Heart left ventricle (tissue), 16 donors: ENCODE measurements around the gene PSRC1. TPM values are rescaled to one million over a fixed set of nuclear protein-coding genes. Genes with fewer than 3 reads are reported as not detected.

Source experiments
- ATAC-seq, 4 donors: fragments of 200-7000 bp; cut with Tn5 transposase; one replicate each; pipeline ENCODE4 v1.9.1; 2020 to 2022; ENCODE audit warnings: moderate library complexity in 4 of 4, mild to moderate bottlenecking in 3 of 4, moderate number of reproducible peaks in 1 of 4
- DNase-seq, 5 donors: peaks; one replicate each; pipeline ENCODE4 v3.0.0-alpha.2; 2020
- H3K27ac ChIP-seq, 12 donors: fragments of 200-600 bp; sonication (generic) in 4 of 12; one replicate each; pipeline versions ENCODE4 v1.5.0 to v1.8.0; 2016 to 2022; ENCODE audit warnings: mild to moderate bottlenecking in 2 of 12
- H3K27me3 ChIP-seq, 9 donors: fragments of 200-600 bp; sonication (generic) in 2 of 9; one replicate each; pipeline versions ENCODE4 v1.5.1 to v1.8.0; 2016 to 2022; ENCODE audit warnings: mild to moderate bottlenecking in 3 of 9
- H3K36me3 ChIP-seq, 9 donors: fragments of 200-600 bp; sonication (generic) in 2 of 9; one replicate each; pipeline versions ENCODE4 v1.5.0 to v1.8.0; 2018 to 2022; ENCODE audit warnings: mild to moderate bottlenecking in 2 of 9
- H3K4me1 ChIP-seq, 12 donors: fragments of 200-600 bp; sonication (generic) in 4 of 12; one replicate each; pipeline versions ENCODE4 v1.5.0 to v1.8.0; 2016 to 2022; ENCODE audit warnings: mild to moderate bottlenecking in 3 of 12
- H3K4me3 ChIP-seq, 12 donors: fragments of 200-600 bp; sonication (generic) in 4 of 12; one replicate each; pipeline versions ENCODE4 v1.5.0 to v1.8.0; 2017 to 2022; ENCODE audit warnings: mild to moderate bottlenecking in 9 of 12, moderate library complexity in 4 of 12
- H3K9me3 ChIP-seq, 12 donors: fragments of 200-600 bp; sonication (generic) in 4 of 12; one replicate each; pipeline versions ENCODE4 v1.5.0 to v1.8.0; 2016 to 2022; ENCODE audit warnings: mild to moderate bottlenecking in 1 of 12
- POLR2A ChIP-seq, 2 donors: fragments of 450-650 bp; IDR thresholded peaks; one replicate each; pipeline ENCODE4 v1.6.1; 2017; ENCODE audit warnings: antibody characterized with exemption in 2 of 2, mild to moderate bottlenecking in 2 of 2, moderate library complexity in 2 of 2
- WGBS, 4 donors: extraction: QIAGEN DNeasy Blood & Tissue Kit in 2 of 4; methylation state at CpG; one replicate each; pipeline versions ENCODE4 v1.1.5 to v1.1.7; 2013 to 2018; 5-methylcytosine and 5-hydroxymethylcytosine counted together
- intact Hi-C, 10 donors: fragments of 100-400 bp; cut with DNase I; formaldehyde crosslinking; loops; one replicate each; pipeline versions ENCODE4 v1.11.1 to v1.14.2; 2022
- polyA plus RNA-seq, 2 donors: library from polyadenylated mRNA; stranded (reverse); fragments of 200-250 nt; gene quantifications; one replicate each; pipeline ENCODE4 v1.2.3, GENCODE V29; 2013
- total RNA-seq, 9 donors: library from RNA; depleted of rRNA in 2 of 9; stranded (reverse); fragments of >200 nt in 2 of 9; fragmentation: NEBNext Ultra II Directional in 3 of 9; extraction: Animal tissue kit (Norgen Biotek cat#: 25700) in 3 of 9; gene quantifications; one replicate each; pipeline versions ENCODE4 v1.1.0 to v1.2.4, GENCODE V29; 2016 to 2023
- TF ChIP-seq, protein P1 (sequence below), 12 donors: fragments of 200-600 bp; sonication (generic) in 4 of 12; IDR thresholded peaks; one replicate each; pipeline versions ENCODE4 v1.5.0 to v1.8.0; 2018 to 2022; ENCODE audit warnings: antibody characterized with exemption in 12 of 12, mild to moderate bottlenecking in 5 of 12
- donor health status: ischemic (EF 13 %, LVEDD 7.1; RV severe dilation, severe dysfunction).
- donor health status: healthy with polysubstance abuse.
- donor health status: DM: no; HTN: yes; CAD: no.
- donor health status: DM: no; HTN: no; CAD: no.
- donor health status: ischemic (EF 25% LVEDD 6.9; RV normal size, moderate dysfunction).
- donor health status: ischemic (EF 25% LVEDD 5.7; RV mildly dilated, moderate dysfunction).
- donor health status: healthy.
- donor health status: DM: yes; HTN: yes; CAD: no.
- donor health status: ischemic (EF 35%, LVEDD 5.7; RV mildly dilated, moderate dysfunction).
- donor health status: nonischemic (EF 11% LVEDD 7.7; RV severe dilation, severe dysfunction).
- donor health status: DM: yes; HTN: yes; CAD: no.
- donor health status: PGD.
- donor health status: ischemic (EF 29% LVEDD 5.4; RV normal size, mild dysfunction).
- donor health status: nonischemic (EF 23%, LVEDD 6.1; RV moderate dilation, normal function).

Gene PSRC1
- total and polyA plus RNA-seq, 11 donors = 0.23 to 3.6 (median 0.85) TPM; not detected in 1

DNA sequence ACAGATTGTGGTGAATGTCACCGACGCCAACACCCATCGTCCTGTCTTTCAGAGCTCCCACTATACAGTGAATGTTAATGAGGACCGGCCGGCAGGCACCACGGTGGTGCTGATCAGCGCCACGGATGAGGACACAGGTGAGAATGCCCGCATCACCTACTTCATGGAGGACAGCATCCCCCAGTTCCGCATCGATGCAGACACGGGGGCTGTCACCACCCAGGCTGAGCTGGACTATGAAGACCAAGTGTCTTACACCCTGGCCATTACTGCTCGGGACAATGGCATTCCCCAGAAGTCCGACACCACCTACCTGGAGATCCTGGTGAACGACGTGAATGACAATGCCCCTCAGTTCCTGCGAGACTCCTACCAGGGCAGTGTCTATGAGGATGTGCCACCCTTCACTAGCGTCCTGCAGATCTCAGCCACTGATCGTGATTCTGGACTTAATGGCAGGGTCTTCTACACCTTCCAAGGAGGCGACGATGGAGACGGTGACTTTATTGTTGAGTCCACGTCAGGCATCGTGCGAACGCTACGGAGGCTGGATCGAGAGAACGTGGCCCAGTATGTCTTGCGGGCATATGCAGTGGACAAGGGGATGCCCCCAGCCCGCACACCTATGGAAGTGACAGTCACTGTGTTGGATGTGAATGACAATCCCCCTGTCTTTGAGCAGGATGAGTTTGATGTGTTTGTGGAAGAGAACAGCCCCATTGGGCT is 30.6 kb downstream of the PSRC1 start:
- intact Hi-C loops = loop anchor here in 1 of 10 donors (10.0 kb wide), 1 partner anchor 138 kb away; the partner anchor contains the start of gene ELAPOR1
- WGBS, 4 donors = 96 to 99% (median 97%) methylated on average over 22 to 31 of the region's 31 CpGs
- no peaks in the 10 kb centered on the region for H3K36me3 ChIP-seq
- no peak for ATAC-seq
- H3K27ac ChIP-seq = peak overlapping the region in 1 of 12 donors; percentile 87
- no peaks in the 10 kb centered on the region for H3K9me3 ChIP-seq
- H3K4me1 ChIP-seq = peaks cover 0 to 41% (median 21%) of the 10 kb centered on the region in 12 donors
- no peak for TF ChIP-seq POLR2A (IDR thresholded peaks at IDR 0.05)
- TF ChIP-seq, protein P1, sequence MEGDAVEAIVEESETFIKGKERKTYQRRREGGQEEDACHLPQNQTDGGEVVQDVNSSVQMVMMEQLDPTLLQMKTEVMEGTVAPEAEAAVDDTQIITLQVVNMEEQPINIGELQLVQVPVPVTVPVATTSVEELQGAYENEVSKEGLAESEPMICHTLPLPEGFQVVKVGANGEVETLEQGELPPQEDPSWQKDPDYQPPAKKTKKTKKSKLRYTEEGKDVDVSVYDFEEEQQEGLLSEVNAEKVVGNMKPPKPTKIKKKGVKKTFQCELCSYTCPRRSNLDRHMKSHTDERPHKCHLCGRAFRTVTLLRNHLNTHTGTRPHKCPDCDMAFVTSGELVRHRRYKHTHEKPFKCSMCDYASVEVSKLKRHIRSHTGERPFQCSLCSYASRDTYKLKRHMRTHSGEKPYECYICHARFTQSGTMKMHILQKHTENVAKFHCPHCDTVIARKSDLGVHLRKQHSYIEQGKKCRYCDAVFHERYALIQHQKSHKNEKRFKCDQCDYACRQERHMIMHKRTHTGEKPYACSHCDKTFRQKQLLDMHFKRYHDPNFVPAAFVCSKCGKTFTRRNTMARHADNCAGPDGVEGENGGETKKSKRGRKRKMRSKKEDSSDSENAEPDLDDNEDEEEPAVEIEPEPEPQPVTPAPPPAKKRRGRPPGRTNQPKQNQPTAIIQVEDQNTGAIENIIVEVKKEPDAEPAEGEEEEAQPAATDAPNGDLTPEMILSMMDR (IDR thresholded peaks at IDR 0.05) = no peak
- H3K4me3 ChIP-seq = no peak overlapping the region
- peaks cover 0 to 21% (median 0%) of the 10 kb centered on the region in 9 donors for H3K27me3 ChIP-seq
- DNase-seq = peak in 2 of 5 donors; percentile 19 to 46

DNA sequence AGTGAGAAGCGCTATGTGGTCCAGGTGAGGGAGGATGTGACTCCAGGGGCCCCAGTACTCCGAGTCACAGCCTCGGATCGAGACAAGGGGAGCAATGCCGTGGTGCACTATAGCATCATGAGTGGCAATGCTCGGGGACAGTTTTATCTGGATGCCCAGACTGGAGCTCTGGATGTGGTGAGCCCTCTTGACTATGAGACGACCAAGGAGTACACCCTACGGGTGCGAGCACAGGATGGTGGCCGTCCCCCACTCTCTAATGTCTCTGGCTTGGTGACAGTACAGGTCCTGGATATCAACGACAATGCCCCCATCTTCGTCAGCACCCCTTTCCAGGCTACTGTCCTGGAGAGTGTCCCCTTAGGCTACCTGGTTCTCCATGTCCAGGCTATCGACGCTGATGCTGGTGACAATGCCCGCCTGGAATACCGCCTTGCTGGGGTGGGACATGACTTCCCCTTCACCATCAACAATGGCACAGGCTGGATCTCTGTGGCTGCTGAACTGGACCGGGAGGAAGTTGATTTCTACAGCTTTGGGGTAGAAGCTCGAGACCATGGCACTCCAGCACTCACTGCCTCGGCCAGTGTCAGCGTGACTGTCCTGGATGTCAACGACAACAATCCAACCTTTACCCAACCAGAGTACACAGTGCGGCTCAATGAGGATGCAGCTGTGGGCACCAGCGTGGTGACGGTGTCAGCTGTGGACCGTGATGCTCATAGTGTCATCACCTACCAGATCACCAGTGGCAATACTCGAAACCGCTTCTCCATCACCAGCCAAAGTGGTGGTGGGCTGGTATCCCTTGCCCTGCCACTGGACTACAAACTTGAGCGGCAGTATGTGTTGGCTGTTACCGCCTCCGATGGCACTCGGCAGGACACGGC is 31.4 kb downstream of the PSRC1 start:
- H3K27me3 ChIP-seq = peaks cover 0 to 21% (median 0%) of the 10 kb centered on the region in 9 donors
- H3K9me3 ChIP-seq = no peaks in the 10 kb centered on the region
- H3K4me3 ChIP-seq = no peak overlapping the region
- TF ChIP-seq, protein P1 (IDR thresholded peaks at IDR 0.05) = no peak
- no peak for TF ChIP-seq POLR2A (IDR thresholded peaks at IDR 0.05)
- H3K36me3 ChIP-seq = no peaks in the 10 kb centered on the region
- peaks cover 0 to 41% (median 21%) of the 10 kb centered on the region in 12 donors for H3K4me1 ChIP-seq
- intact Hi-C loops = loop anchor here in 1 of 10 donors (10.0 kb wide), 1 partner anchor 137 kb away; the partner anchor contains the start of gene ELAPOR1
- peak in 2 of 5 donors; percentile 24 to 39 for DNase-seq
- WGBS, 4 donors = 94 to 97% (median 96%) methylated on average over 31 to 32 of the region's 32 CpGs
- no peak overlapping the region for H3K27ac ChIP-seq
- ATAC-seq = no peak

DNA sequence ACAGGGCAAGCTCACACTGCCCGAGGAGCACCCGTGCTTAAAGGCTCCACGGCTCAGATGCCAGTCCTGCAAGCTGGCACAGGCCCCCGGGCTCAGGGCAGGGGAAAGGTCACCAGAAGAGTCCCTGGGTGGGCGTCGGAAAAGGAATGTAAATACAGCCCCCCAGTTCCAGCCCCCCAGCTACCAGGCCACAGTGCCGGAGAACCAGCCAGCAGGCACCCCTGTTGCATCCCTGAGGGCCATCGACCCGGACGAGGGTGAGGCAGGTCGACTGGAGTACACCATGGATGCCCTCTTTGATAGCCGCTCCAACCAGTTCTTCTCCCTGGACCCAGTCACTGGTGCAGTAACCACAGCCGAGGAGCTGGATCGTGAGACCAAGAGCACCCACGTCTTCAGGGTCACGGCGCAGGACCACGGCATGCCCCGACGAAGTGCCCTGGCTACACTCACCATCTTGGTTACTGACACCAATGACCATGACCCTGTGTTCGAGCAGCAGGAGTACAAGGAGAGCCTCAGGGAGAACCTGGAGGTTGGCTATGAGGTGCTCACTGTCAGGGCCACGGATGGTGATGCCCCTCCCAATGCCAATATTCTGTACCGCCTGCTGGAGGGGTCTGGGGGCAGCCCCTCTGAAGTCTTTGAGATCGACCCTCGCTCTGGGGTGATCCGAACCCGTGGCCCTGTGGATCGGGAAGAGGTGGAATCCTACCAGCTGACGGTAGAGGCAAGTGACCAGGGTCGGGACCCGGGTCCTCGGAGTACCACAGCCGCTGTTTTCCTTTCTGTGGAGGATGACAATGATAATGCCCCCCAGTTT is 32.3 kb downstream of the PSRC1 start:
- Histone ChIP-seq H3K27ac (no peak overlapping the region), H3K36me3 (no peaks in the 10 kb centered on the region), H3K9me3 (no peaks in the 10 kb centered on the region), H3K4me3 (peak overlapping the region in 7 of 12 donors; percentile 21 to 71 (median 64)), H3K4me1 (peaks cover 0 to 41% (median 21%) of the 10 kb centered on the region in 12 donors), H3K27me3 (peaks cover 0 to 21% (median 0%) of the 10 kb centered on the region in 9 donors)
- intact Hi-C loops = loop anchor here in 1 of 10 donors (10.0 kb wide), 1 partner anchor 136 kb away; the partner anchor contains the start of gene ELAPOR1
- 90 to 93% (median 92%) methylated on average over 19 to 33 of the region's 33 CpGs for WGBS, 4 donors
- TF ChIP-seq, protein P1 (IDR thresholded peaks at IDR 0.05) = no peak
- TF ChIP-seq POLR2A (IDR thresholded peaks at IDR 0.05) = no peak
- peak in 2 of 5 donors; percentile 18 to 55 for DNase-seq
- ATAC-seq = no peak
